Activated CD4-positive, alpha-beta memory T cell treated with anti-CD3 and anti-CD28 coated beads, Interleukin-2, amount 10 ng/mL, durations not matched to agents 7 days and 5 days (primary cell): ENCODE measurements around the gene LAMTOR1. TPM values are rescaled to one million over a fixed set of nuclear protein-coding genes. Genes with fewer than 3 reads are reported as not detected.
"Not testable (repeated sequence)": the region's sequence is repeated elsewhere in the genome, so short reads cannot be mapped to it uniquely, and the experiment has no call there.

Experiments used
- CTCF ChIA-PET: fragments of 350-600 bp; sonication (Branson Sonifier 250); formaldehyde crosslinking; loops from one replicate; lab custom pipeline; 2021; ENCODE audit warnings: antibody characterized with exemption, inconsistent platforms; lab: Charles Lee
- POLR2A ChIA-PET: fragments of 350-600 bp; sonication (Branson Sonifier 250); formaldehyde crosslinking; loops from one replicate; lab custom pipeline; 2021; ENCODE audit warnings: antibody characterized with exemption; lab: Charles Lee
- DNase-seq: peaks from one replicate; pipeline ENCODE4 v3.0.0-alpha.2; 2020
- H3K27ac Mint-ChIP-seq: one replicate; pipeline ENCODE4 v1.8.0; 2021; ENCODE audit warnings: mild to moderate bottlenecking, mixed read lengths
- H3K27me3 Mint-ChIP-seq: one replicate; pipeline ENCODE4 v1.8.0; 2021; ENCODE audit warnings: mixed read lengths
- H3K36me3 Mint-ChIP-seq: one replicate; pipeline ENCODE4 v1.8.0; 2021; ENCODE audit warnings: low read depth, mixed read lengths
- H3K4me1 Mint-ChIP-seq: one replicate; pipeline ENCODE4 v1.8.0; 2021; ENCODE audit warnings: mixed read lengths
- H3K4me3 Mint-ChIP-seq: one replicate; pipeline ENCODE4 v1.8.0; 2021; ENCODE audit warnings: mild to moderate bottlenecking, mixed read lengths
- H3K9me3 Mint-ChIP-seq: one replicate; pipeline ENCODE4 v1.8.0; 2021; ENCODE audit warnings: mixed read lengths
- total RNA-seq, 2 experiments: library from RNA; stranded (reverse); gene quantifications; one replicate each; pipeline ENCODE4 v1.2.3, GENCODE V29; 2021

LAMTOR1 gene
- total RNA-seq, 2 experiments from 2014 or later = 72.7 to 76.9 TPM

DNA sequence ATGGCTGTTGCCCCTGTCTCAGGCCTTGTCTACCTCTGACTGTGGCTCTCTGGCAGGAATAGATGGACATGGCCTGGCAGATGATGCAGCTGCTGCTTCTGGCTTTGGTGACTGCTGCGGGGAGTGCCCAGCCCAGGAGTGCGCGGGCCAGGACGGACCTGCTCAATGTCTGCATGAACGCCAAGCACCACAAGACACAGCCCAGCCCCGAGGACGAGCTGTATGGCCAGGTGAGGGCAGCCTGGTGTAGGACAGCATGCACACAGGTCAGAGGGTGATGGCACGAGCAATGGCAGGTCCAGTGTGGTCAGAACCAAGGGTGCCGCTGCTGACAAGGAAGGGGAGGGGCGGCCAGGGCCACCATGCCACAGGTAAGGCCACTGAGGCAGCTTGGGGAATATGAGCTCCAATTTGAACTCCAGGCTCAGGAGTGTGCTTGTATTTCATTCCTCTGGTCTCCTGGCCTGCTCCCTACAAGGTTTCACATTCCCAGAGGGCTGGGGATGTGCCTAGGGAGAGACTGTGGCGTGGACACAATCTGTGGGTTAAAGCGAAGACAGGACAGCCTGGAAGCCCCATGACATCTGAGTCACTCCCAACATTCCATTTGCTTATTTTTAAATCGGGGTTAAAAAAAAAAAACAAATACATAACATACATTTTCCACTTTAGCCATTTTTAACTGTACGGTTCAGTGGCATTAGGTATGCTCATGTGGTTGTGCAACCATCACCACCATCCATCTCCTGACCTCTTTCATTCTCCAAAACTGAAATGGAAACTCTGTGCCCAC is 33.0 kb upstream of the LAMTOR1 start:
- peaks cover 25% of the 10 kb centered on the region for H3K27me3 Mint-ChIP-seq
- CTCF ChIA-PET = interaction anchor here (1.9 kb wide), 1 partner anchor 8 kb away, joined by 6 read pairs; no protein-coding TSS in a partner anchor
- DNase-seq = no peak

DNA sequence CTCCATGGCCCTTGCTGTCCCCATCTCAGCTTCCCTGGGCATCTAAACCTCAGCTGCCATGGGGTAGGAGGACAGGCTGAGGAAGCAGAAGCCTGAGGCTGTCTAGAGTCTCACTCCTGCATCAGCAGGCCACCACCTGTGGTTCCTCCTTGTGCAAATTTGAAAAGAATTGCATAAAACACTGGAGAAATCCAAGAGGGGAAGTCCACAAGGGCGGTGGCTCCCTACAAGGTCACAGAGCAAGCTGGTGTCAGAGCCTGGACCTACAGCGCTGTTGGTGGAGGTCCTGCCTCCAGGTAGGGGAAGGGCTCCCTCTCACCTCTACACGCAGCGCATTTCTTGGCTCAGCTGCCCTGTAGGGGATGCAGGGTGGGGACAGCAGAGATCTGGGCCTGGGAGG is 32.4 kb upstream of the LAMTOR1 start, which contains the start of gene FOLR3:
TSS of gene FOLR3 (plus strand) at position 253 of the 400 bp plus-strand sequence. CDS start 228 bp downstream, outside the sequence.
- POLR2A ChIA-PET = interaction anchor here (1.6 kb wide), 1 partner anchor 23 kb away, joined by 4 read pairs; the partner anchor contains the start of gene ANAPC15
- H3K27me3 Mint-ChIP-seq = peaks cover 25% of the 10 kb centered on the region
- H3K36me3 Mint-ChIP-seq, H3K9me3 Mint-ChIP-seq, DNase-seq, H3K27ac Mint-ChIP-seq, H3K4me1 Mint-ChIP-seq, H3K4me3 Mint-ChIP-seq: not testable (repeated sequence)
- CTCF ChIA-PET = interaction anchor here (1.9 kb wide), 1 partner anchor 9 kb away, joined by 6 read pairs; no protein-coding TSS in a partner anchor

More for the DNA sequence above, 33.0 kb upstream of the LAMTOR1 start:
- Mint-ChIP-seq H3K4me3 (no peak overlapping the region), H3K9me3 (peaks cover 5% of the 10 kb centered on the region), H3K4me1 (peaks cover 14% of the 10 kb centered on the region), H3K36me3 (peaks cover 4% of the 10 kb centered on the region), H3K27ac (no peak overlapping the region)
- POLR2A ChIA-PET = interaction anchor here (1.6 kb wide), 1 partner anchor 23 kb away, joined by 4 read pairs; the partner anchor contains the start of gene ANAPC15

- peaks cover 16% of the 10 kb centered on the region for H3K36me3 Mint-ChIP-seq
- H3K4me3 Mint-ChIP-seq = no peak overlapping the region
- no peak for DNase-seq
- no peak overlapping the region for H3K27ac Mint-ChIP-seq
- peaks cover 19% of the 10 kb centered on the region for H3K9me3 Mint-ChIP-seq
- H3K4me1 Mint-ChIP-seq = peaks cover 1% of the 10 kb centered on the region
- peaks cover 39% of the 10 kb centered on the region for H3K27me3 Mint-ChIP-seq
- CTCF ChIA-PET = no interaction called here
- POLR2A ChIA-PET = no interaction called here
Measured at GRCh38 chr11:72132646-72133045, 29.5 kb upstream of the LAMTOR1 start.

- ChIA-PET POLR2A (no interaction called here), CTCF (interaction anchor here (0.9 to 2.4 kb wide), 2 partner anchors 15 to 54 kb away, joined by 3 to 11 read pairs; no protein-coding TSS in a partner anchor)
- peaks cover 24% of the 10 kb centered on the region for H3K9me3 Mint-ChIP-seq
- no peak for DNase-seq
- H3K4me1 Mint-ChIP-seq = no peaks in the 10 kb centered on the region
- H3K4me3 Mint-ChIP-seq = no peak overlapping the region
- peaks cover 38% of the 10 kb centered on the region for H3K27me3 Mint-ChIP-seq
- peaks cover 12% of the 10 kb centered on the region for H3K36me3 Mint-ChIP-seq
- H3K27ac Mint-ChIP-seq = no peak overlapping the region
Measured at GRCh38 chr11:72129381-72129780, 26.3 kb upstream of the LAMTOR1 start.

DNA sequence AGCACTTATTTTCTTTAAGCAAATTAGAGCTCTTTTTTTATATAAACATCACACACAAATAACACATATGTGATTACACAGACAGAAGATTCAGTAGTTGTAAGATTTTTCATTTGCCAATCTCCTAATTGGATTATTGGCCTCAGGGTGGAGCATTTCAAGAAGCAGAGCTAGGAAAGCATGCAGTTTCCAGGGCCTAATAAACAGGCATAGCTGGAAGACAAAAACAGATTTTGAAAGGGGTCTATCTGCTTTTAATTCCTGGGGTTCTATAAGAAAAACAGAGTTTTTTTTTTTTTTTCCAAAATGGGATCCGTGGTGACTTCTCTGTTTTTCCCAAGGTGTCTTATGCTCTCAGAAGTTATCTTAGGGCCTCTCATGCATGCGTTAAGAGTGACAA is 24.8 kb upstream of the LAMTOR1 start:
- Mint-ChIP-seq H3K4me3 (no peak overlapping the region), H3K9me3 (peaks cover 24% of the 10 kb centered on the region), H3K36me3 (peaks cover 12% of the 10 kb centered on the region), H3K27me3 (peaks cover 34% of the 10 kb centered on the region), H3K4me1 (no peaks in the 10 kb centered on the region), H3K27ac (no peak overlapping the region)
- DNase-seq = no peak
- CTCF ChIA-PET = interaction anchor here (1.2 kb wide), 1 partner anchor 16 kb away, joined by 4 read pairs; no protein-coding TSS in a partner anchor
- POLR2A ChIA-PET = interaction anchor here (0.7 kb wide), 1 partner anchor 103 kb away, joined by 4 read pairs; no protein-coding TSS in a partner anchor

DNA sequence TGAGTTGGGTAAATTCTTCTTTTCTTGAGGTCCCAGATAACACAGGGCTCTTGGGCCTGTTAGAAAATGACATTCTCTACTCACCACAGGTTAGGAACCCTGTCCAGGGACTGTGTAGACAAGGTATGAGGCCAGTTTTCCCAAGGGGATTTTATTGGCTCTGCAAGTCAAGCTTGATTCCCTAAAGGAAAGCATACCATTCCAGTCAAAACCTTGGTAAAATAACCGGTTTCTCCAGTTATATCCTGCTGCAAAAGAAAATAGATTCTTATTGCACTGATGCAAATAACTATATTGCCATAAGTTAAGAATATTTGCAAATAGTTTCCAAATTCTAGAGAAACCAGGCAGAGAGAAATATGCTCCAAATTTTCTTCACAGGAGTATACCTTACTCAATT is 22.9 kb upstream of the LAMTOR1 start:
- DNase-seq = no peak
- Mint-ChIP-seq H3K4me1 (no peaks in the 10 kb centered on the region), H3K36me3 (peaks cover 12% of the 10 kb centered on the region), H3K9me3 (peaks cover 24% of the 10 kb centered on the region), H3K4me3 (no peak overlapping the region), H3K27ac (no peak overlapping the region), H3K27me3 (peaks cover 22% of the 10 kb centered on the region)
- ChIA-PET CTCF (interaction anchor here (1.3 kb wide), 1 partner anchor 18 kb away, joined by 8 read pairs; no protein-coding TSS in a partner anchor), POLR2A (interaction anchor here (3.1 kb wide), 1 partner anchor 13 kb away, joined by 11 read pairs; the partner anchor contains the start of gene ANAPC15)

DNA sequence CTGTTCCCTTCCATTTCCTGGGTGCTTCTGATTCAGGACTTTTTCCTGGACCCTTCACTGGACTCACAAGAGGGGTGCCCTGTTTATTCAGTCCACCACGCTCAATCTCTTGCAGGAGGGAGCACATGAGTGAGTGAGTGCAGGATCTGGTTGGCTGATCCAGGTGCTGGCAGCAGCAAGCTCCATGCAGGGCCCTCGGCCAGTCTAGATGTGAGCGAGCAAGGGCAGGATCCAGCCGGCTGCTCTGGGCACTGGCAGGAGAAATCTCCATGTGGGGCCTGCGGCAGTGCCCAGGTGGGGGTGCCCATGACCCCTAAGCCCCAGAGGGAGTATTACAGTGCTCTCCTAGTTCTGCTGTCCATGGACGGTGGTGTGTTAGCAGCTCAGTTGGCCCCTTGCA is 20.9 kb upstream of the LAMTOR1 start:
- no peak for DNase-seq
- Mint-ChIP-seq H3K4me1 (no peaks in the 10 kb centered on the region), H3K27me3 (peaks cover 16% of the 10 kb centered on the region), H3K4me3 (no peak overlapping the region), H3K36me3 (peaks cover 8% of the 10 kb centered on the region), H3K9me3 (peaks cover 18% of the 10 kb centered on the region), H3K27ac (no peak overlapping the region)
- CTCF ChIA-PET = no interaction called here
- POLR2A ChIA-PET = interaction anchor here (3.1 kb wide), 1 partner anchor 11 kb away, joined by 11 read pairs; the partner anchor contains the start of gene ANAPC15

- peaks cover 12% of the 10 kb centered on the region for H3K9me3 Mint-ChIP-seq
- peaks cover 8% of the 10 kb centered on the region for H3K27me3 Mint-ChIP-seq
- DNase-seq = no peak
- no peak overlapping the region for H3K27ac Mint-ChIP-seq
- ChIA-PET POLR2A (interaction anchor here (2.3 kb wide), 1 partner anchor 10 kb away, joined by 6 read pairs; the partner anchor contains the start of gene ANAPC15), CTCF (interaction anchor here (1.0 kb wide), 1 partner anchor 35 kb away, joined by 3 read pairs; no protein-coding TSS in a partner anchor)
- no peak overlapping the region for H3K4me3 Mint-ChIP-seq
- peaks cover 3% of the 10 kb centered on the region for H3K36me3 Mint-ChIP-seq
- H3K4me1 Mint-ChIP-seq = no peaks in the 10 kb centered on the region
Measured at GRCh38 chr11:72123117-72123653, 20.1 kb upstream of the LAMTOR1 start.

GRCh38 chr11:72122607-72123006 is 19.5 kb upstream of the LAMTOR1 start:
- ChIA-PET POLR2A (interaction anchor here (2.3 kb wide), 1 partner anchor 10 kb away, joined by 6 read pairs; the partner anchor contains the start of gene ANAPC15), CTCF (interaction anchor here (1.0 kb wide), 1 partner anchor 36 kb away, joined by 3 read pairs; no protein-coding TSS in a partner anchor)
- DNase-seq = no peak
- Mint-ChIP-seq H3K4me1 (no peaks in the 10 kb centered on the region), H3K36me3 (no peaks in the 10 kb centered on the region), H3K27me3 (peaks cover 5% of the 10 kb centered on the region), H3K9me3 (peaks cover 9% of the 10 kb centered on the region), H3K27ac (no peak overlapping the region), H3K4me3 (no peak overlapping the region)

GRCh38 chr11:72120930-72121329 is 17.8 kb upstream of the LAMTOR1 start:
- POLR2A ChIA-PET = no interaction called here
- Mint-ChIP-seq H3K27ac (no peak overlapping the region), H3K4me1 (no peaks in the 10 kb centered on the region), H3K4me3 (no peak overlapping the region), H3K27me3 (peaks cover 4% of the 10 kb centered on the region), H3K36me3 (no peaks in the 10 kb centered on the region), H3K9me3 (peaks cover 2% of the 10 kb centered on the region)
- CTCF ChIA-PET = no interaction called here
- DNase-seq = no peak

- Mint-ChIP-seq H3K27me3 (no peaks in the 10 kb centered on the region), H3K36me3 (no peaks in the 10 kb centered on the region), H3K9me3 (no peaks in the 10 kb centered on the region), H3K4me1 (no peaks in the 10 kb centered on the region), H3K27ac (no peak overlapping the region), H3K4me3 (no peak overlapping the region)
- no peak for DNase-seq
- ChIA-PET CTCF (interaction anchor here (1.3 to 1.6 kb wide), 2 partner anchors 25 to 94 kb away, joined by 3 to 5 read pairs; no protein-coding TSS in a partner anchor), POLR2A (no interaction called here)
Measured at GRCh38 chr11:72119198-72119597, 16.1 kb upstream of the LAMTOR1 start.

- Mint-ChIP-seq H3K27me3 (no peaks in the 10 kb centered on the region), H3K4me3 (no peak overlapping the region), H3K36me3 (no peaks in the 10 kb centered on the region), H3K4me1 (peaks cover 16% of the 10 kb centered on the region), H3K27ac (no peak overlapping the region), H3K9me3 (no peaks in the 10 kb centered on the region)
- DNase-seq = no peak
- ChIA-PET POLR2A (interaction anchor here (1.8 kb wide), 1 partner anchor 14 kb away, joined by 3 read pairs; no protein-coding TSS in a partner anchor), CTCF (no interaction called here)
Measured at GRCh38 chr11:72116019-72116755, 13.1 kb upstream of the LAMTOR1 start.
